ENCODE measurements around the gene RNF212. TPM values are rescaled to one million over a fixed set of nuclear protein-coding genes. Genes with fewer than 3 reads are reported as not detected.
A peak's percentile ranks its signal among the peaks of the same experiment; 100 is the strongest.

RNF212 gene
- total and polyA plus RNA-seq, 2 of the 13 experiments (the other 11 are each of a cell fraction or from before 2014, with no cell fraction given): not detected

GRCh38 chr4:1027219-1027914 lies 86.0 kb downstream of the RNF212 start (continued):
- TF ChIP-seq, protein P1, sequence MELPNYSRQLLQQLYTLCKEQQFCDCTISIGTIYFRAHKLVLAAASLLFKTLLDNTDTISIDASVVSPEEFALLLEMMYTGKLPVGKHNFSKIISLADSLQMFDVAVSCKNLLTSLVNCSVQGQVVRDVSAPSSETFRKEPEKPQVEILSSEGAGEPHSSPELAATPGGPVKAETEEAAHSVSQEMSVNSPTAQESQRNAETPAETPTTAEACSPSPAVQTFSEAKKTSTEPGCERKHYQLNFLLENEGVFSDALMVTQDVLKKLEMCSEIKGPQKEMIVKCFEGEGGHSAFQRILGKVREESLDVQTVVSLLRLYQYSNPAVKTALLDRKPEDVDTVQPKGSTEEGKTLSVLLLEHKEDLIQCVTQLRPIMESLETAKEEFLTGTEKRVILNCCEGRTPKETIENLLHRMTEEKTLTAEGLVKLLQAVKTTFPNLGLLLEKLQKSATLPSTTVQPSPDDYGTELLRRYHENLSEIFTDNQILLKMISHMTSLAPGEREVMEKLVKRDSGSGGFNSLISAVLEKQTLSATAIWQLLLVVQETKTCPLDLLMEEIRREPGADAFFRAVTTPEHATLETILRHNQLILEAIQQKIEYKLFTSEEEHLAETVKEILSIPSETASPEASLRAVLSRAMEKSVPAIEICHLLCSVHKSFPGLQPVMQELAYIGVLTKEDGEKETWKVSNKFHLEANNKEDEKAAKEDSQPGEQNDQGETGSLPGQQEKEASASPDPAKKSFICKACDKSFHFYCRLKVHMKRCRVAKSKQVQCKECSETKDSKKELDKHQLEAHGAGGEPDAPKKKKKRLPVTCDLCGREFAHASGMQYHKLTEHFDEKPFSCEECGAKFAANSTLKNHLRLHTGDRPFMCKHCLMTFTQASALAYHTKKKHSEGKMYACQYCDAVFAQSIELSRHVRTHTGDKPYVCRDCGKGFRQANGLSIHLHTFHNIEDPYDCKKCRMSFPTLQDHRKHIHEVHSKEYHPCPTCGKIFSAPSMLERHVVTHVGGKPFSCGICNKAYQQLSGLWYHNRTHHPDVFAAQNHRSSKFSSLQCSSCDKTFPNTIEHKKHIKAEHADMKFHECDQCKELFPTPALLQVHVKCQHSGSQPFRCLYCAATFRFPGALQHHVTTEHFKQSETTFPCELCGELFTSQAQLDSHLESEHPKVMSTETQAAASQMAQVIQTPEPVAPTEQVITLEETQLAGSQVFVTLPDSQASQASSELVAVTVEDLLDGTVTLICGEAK (IDR thresholded peaks at IDR 0.05): no peak
- TF ChIP-seq, protein P1 (CRISPR knock-in tag; IDR thresholded peaks at IDR 0.05): no peak
- TF ChIP-seq SRSF1 (optimal IDR thresholded peaks at IDR 0.05; ENCODE audit: low read depth, low read length): peak; percentile 3
- TF ChIP-seq ZNF567 (CRISPR knock-in tag; IDR thresholded peaks at IDR 0.05; ENCODE audit: borderline replicate concordance): no peak
- no peak for TF ChIP-seq GATA4 (IDR thresholded peaks at IDR 0.05; ENCODE audit: borderline replicate concordance, low read depth)
- TF ChIP-seq, protein P2, sequence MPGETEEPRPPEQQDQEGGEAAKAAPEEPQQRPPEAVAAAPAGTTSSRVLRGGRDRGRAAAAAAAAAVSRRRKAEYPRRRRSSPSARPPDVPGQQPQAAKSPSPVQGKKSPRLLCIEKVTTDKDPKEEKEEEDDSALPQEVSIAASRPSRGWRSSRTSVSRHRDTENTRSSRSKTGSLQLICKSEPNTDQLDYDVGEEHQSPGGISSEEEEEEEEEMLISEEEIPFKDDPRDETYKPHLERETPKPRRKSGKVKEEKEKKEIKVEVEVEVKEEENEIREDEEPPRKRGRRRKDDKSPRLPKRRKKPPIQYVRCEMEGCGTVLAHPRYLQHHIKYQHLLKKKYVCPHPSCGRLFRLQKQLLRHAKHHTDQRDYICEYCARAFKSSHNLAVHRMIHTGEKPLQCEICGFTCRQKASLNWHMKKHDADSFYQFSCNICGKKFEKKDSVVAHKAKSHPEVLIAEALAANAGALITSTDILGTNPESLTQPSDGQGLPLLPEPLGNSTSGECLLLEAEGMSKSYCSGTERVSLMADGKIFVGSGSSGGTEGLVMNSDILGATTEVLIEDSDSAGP (CRISPR knock-in tag; IDR thresholded peaks at IDR 0.05; ENCODE audit: borderline replicate concordance): peak; percentile 46; the same call in 1 of the 2 replicates
- TF ChIP-seq ZNF564 (CRISPR knock-in tag; IDR thresholded peaks at IDR 0.05): 0 out of 2 replicates have a peak, but pooled peaks have one; percentile 37
- no peak for TF ChIP-seq TIGD3 (CRISPR knock-in tag; IDR thresholded peaks at IDR 0.05; ENCODE audit: borderline replicate concordance)
- no peak for TF ChIP-seq ZNF276 (CRISPR knock-in tag; IDR thresholded peaks at IDR 0.05; ENCODE audit: low read depth)
- no peak for TF ChIP-seq ARNT2 (CRISPR knock-in tag; IDR thresholded peaks at IDR 0.05; ENCODE audit: low read depth)
- TF ChIP-seq, protein P3, sequence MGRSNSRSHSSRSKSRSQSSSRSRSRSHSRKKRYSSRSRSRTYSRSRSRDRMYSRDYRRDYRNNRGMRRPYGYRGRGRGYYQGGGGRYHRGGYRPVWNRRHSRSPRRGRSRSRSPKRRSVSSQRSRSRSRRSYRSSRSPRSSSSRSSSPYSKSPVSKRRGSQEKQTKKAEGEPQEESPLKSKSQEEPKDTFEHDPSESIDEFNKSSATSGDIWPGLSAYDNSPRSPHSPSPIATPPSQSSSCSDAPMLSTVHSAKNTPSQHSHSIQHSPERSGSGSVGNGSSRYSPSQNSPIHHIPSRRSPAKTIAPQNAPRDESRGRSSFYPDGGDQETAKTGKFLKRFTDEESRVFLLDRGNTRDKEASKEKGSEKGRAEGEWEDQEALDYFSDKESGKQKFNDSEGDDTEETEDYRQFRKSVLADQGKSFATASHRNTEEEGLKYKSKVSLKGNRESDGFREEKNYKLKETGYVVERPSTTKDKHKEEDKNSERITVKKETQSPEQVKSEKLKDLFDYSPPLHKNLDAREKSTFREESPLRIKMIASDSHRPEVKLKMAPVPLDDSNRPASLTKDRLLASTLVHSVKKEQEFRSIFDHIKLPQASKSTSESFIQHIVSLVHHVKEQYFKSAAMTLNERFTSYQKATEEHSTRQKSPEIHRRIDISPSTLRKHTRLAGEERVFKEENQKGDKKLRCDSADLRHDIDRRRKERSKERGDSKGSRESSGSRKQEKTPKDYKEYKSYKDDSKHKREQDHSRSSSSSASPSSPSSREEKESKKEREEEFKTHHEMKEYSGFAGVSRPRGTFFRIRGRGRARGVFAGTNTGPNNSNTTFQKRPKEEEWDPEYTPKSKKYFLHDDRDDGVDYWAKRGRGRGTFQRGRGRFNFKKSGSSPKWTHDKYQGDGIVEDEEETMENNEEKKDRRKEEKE (IDR thresholded peaks at IDR 0.05): no peak

Data from HepG2 (cell line).